ENCODE data around the gene CHRNA10.

The CHRNA10 gene

GRCh38 chr11:3671334-3672254 is at the start of gene CHRNA10:
Gene CHRNA10 (minus strand): TSS chr11:3671384. CDS start chr11:3671312, 72 bp downstream.
- no peak for DNase-seq

- DNase-seq: no peak
These were observed 41.1 kb upstream of the CHRNA10 start for GRCh38 chr11:3712274-3712673.

GRCh38 chr11:3710485-3711259 is 39.5 kb upstream of the CHRNA10 start:
- no peak for DNase-seq

GRCh38 chr11:3709977-3710376 is 38.8 kb upstream of the CHRNA10 start:
- no peak for DNase-seq

- DNase-seq: no peak
These were observed 36.0 kb upstream of the CHRNA10 start for GRCh38 chr11:3707176-3707575.

GRCh38 chr11:3703383-3703782 is 32.2 kb upstream of the CHRNA10 start:
- no peak for DNase-seq

GRCh38 chr11:3700910-3701309 is 29.7 kb upstream of the CHRNA10 start:
- DNase-seq: no peak

- no peak for DNase-seq
These were observed 29.2 kb upstream of the CHRNA10 start for GRCh38 chr11:3700410-3700809.

GRCh38 chr11:3686751-3687150 is 15.6 kb upstream of the CHRNA10 start:
- no peak for DNase-seq

- DNase-seq: no peak
These were observed 14.7 kb upstream of the CHRNA10 start for GRCh38 chr11:3685923-3686322.

- DNase-seq: no peak
These were observed 13.6 kb upstream of the CHRNA10 start for GRCh38 chr11:3684819-3685172.

GRCh38 chr11:3684129-3684818 is 13.1 kb upstream of the CHRNA10 start:
- DNase-seq: no peak

- DNase-seq: no peak
These were observed 11.9 kb upstream of the CHRNA10 start for GRCh38 chr11:3683039-3683438.

GRCh38 chr11:3679077-3679476 is 7.9 kb upstream of the CHRNA10 start:
- no peak for DNase-seq

- DNase-seq: no peak
These were observed 4.8 kb upstream of the CHRNA10 start for GRCh38 chr11:3675971-3676370.

- DNase-seq: no peak
These were observed 3.0 kb upstream of the CHRNA10 start for GRCh38 chr11:3674189-3674588.

- no peak for DNase-seq
These were observed 1.4 kb downstream of the CHRNA10 start for GRCh38 chr11:3669742-3670183.

- DNase-seq: no peak
These were observed 2.1 kb downstream of the CHRNA10 start for GRCh38 chr11:3669128-3669527.

GRCh38 chr11:3667149-3668035 is 3.8 kb downstream of the CHRNA10 start:
- no peak for DNase-seq

GRCh38 chr11:3666023-3666530 is 5.1 kb downstream of the CHRNA10 start:
- no peak for DNase-seq

GRCh38 chr11:3665336-3666022 is 5.7 kb downstream of the CHRNA10 start:
- no peak for DNase-seq
